MM.1S (cell line): Measurements from ENCODE around the gene CEP85L.

Experiments
- DNase-seq: peaks from one replicate; pipeline ENCODE4 v3.0.0-alpha.2; 2015
- H2AFZ ChIP-seq: fragments of 300-600 bp; sonication (generic); 2 replicates; pipeline ENCODE4 v1.6.0; 2016; ENCODE audit warnings: antibody characterized with exemption, low read length
- H3F3A ChIP-seq: fragments of 300-600 bp; sonication (generic); 2 replicates; pipeline ENCODE4 v1.6.1; 2016; ENCODE audit warnings: mild to moderate bottlenecking, antibody characterized with exemption, low read length, moderate library complexity, mixed read lengths; ENCODE audit not compliant: insufficient read depth
- H3K27ac ChIP-seq: fragments of 300-600 bp; sonication (generic); 2 replicates; pipeline ENCODE4 v1.5.1; 2016; ENCODE audit warnings: mild to moderate bottlenecking, low read length
- H3K27me3 ChIP-seq: fragments of 300-600 bp; sonication (generic); replicated peaks from 2 replicates; pipeline ENCODE4 v1.6.0; 2016; ENCODE audit warnings: low read length; ENCODE audit not compliant: insufficient read depth
- H3K36me3 ChIP-seq: fragments of 300-600 bp; sonication (generic); replicated peaks from 2 replicates; pipeline ENCODE4 v1.6.1; 2016; ENCODE audit warnings: mild to moderate bottlenecking, low read length, mixed read lengths; ENCODE audit not compliant: insufficient read depth
- H3K4me1 ChIP-seq: fragments of 300-600 bp; sonication (generic); 2 replicates; pipeline ENCODE4 v1.6.1; 2016; ENCODE audit warnings: low read length, mixed read lengths
- H3K4me2 ChIP-seq: fragments of 300-600 bp; sonication (generic); 2 replicates; pipeline ENCODE4 v1.6.0; 2016; ENCODE audit warnings: low read depth, low read length
- H3K4me3 ChIP-seq: fragments of 300-600 bp; sonication (generic); 2 replicates; pipeline ENCODE4 v1.5.1; 2016; ENCODE audit warnings: low read length, mixed read lengths
- H3K79me2 ChIP-seq: fragments of 300-600 bp; sonication (generic); 2 replicates; pipeline ENCODE4 v1.6.1; 2016; ENCODE audit warnings: mixed run types, low read length, mixed read lengths
- H3K9ac ChIP-seq: fragments of 300-600 bp; sonication (generic); 2 replicates; pipeline ENCODE4 v1.6.1; 2016; ENCODE audit warnings: low read length, mixed read lengths
- H3K9me2 ChIP-seq: fragments of 300-600 bp; sonication (generic); replicated peaks from 2 replicates; pipeline ENCODE4 v1.6.1; 2016; ENCODE audit warnings: mild to moderate bottlenecking, low read length, mixed read lengths; ENCODE audit not compliant: insufficient read depth
- H3K9me3 ChIP-seq: fragments of 300-600 bp; sonication (generic); replicated peaks from 2 replicates; pipeline ENCODE4 v1.6.1; 2016; ENCODE audit warnings: mild to moderate bottlenecking, low read length, mixed read lengths; ENCODE audit not compliant: insufficient read depth
- H4K20me1 ChIP-seq: fragments of 300-600 bp; sonication (generic); 2 replicates; pipeline ENCODE4 v1.6.1; 2016; ENCODE audit warnings: mild to moderate bottlenecking, low read length, moderate library complexity, mixed read lengths; ENCODE audit not compliant: insufficient read depth
- EZH2 ChIP-seq: fragments of 300-600 bp; sonication (generic); optimal IDR thresholded peaks from 2 replicates; pipeline ENCODE3; 2017; ENCODE audit warnings: low read depth, mild to moderate bottlenecking, antibody characterized with exemption, low read length, mixed read lengths
- EZH2phosphoT487 ChIP-seq: fragments of 300-600 bp; sonication (generic); IDR thresholded peaks from 2 replicates; pipeline ENCODE4 v1.6.1; 2018; ENCODE audit warnings: antibody characterized with exemption, low read length
- TF ChIP-seq, protein P1 (sequence below): fragments of 300-600 bp; sonication (generic); IDR thresholded peaks from 2 replicates; pipeline ENCODE4 v1.5.1; 2016; ENCODE audit warnings: antibody characterized with exemption, low read length, mixed read lengths

The CEP85L gene

DNA sequence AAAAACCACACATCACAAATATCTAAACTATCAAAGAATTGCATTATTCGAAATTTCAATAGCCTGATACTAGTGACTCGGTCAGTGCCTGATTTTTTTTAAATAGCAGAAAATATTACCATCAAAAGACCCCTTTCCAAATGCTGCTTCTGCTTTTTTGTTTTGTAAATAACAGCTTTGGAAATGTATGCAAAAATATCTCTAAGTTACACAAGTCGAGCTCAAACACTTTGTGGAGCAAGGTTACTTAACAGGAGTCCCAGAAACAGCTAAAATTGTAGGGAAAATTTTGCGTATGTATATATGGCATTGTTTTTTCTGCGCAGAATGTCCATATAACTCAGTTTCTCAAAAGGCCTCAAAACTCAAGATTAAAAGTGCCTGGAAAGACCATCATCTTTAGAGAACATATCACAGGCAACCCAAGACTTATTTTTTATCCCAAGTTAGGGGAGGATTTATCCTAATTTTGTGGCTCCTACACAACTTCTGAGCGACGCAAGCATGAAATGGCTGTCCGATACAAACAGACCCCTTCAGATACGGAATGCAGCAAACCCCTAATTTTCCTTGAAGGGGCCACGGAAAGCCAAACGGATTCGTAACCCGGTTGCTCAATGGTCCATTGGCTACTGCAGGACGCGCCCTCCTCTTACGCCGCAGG, 1.3 kb downstream of the CEP85L start:
- no peaks in the 10 kb centered on the region for H3K9me2 ChIP-seq
- no peaks in the 10 kb centered on the region for H3K9me3 ChIP-seq
- H3K36me3 ChIP-seq: no peaks in the 10 kb centered on the region
- H2AFZ ChIP-seq: peak overlapping the region; percentile 90
- TF ChIP-seq, protein P1, sequence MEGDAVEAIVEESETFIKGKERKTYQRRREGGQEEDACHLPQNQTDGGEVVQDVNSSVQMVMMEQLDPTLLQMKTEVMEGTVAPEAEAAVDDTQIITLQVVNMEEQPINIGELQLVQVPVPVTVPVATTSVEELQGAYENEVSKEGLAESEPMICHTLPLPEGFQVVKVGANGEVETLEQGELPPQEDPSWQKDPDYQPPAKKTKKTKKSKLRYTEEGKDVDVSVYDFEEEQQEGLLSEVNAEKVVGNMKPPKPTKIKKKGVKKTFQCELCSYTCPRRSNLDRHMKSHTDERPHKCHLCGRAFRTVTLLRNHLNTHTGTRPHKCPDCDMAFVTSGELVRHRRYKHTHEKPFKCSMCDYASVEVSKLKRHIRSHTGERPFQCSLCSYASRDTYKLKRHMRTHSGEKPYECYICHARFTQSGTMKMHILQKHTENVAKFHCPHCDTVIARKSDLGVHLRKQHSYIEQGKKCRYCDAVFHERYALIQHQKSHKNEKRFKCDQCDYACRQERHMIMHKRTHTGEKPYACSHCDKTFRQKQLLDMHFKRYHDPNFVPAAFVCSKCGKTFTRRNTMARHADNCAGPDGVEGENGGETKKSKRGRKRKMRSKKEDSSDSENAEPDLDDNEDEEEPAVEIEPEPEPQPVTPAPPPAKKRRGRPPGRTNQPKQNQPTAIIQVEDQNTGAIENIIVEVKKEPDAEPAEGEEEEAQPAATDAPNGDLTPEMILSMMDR: no peak
- TF ChIP-seq EZH2phosphoT487: no peak
- TF ChIP-seq EZH2: no peak
- H3K4me1 ChIP-seq: peaks cover 8% of the 10 kb centered on the region; the same call in 1 of the 2 replicates
- no peak for DNase-seq
- peaks cover 13% of the 10 kb centered on the region for H3F3A ChIP-seq
- H3K27ac ChIP-seq: no peak overlapping the region
- peak overlapping the region; percentile 90 for H3K9ac ChIP-seq
- peak overlapping the region; percentile 85 for H3K4me2 ChIP-seq
- peaks cover 51% of the 10 kb centered on the region for H3K79me2 ChIP-seq
- no peaks in the 10 kb centered on the region for H3K27me3 ChIP-seq
- peak overlapping the region; percentile 94 for H3K4me3 ChIP-seq
- no peaks in the 10 kb centered on the region for H4K20me1 ChIP-seq

DNA sequence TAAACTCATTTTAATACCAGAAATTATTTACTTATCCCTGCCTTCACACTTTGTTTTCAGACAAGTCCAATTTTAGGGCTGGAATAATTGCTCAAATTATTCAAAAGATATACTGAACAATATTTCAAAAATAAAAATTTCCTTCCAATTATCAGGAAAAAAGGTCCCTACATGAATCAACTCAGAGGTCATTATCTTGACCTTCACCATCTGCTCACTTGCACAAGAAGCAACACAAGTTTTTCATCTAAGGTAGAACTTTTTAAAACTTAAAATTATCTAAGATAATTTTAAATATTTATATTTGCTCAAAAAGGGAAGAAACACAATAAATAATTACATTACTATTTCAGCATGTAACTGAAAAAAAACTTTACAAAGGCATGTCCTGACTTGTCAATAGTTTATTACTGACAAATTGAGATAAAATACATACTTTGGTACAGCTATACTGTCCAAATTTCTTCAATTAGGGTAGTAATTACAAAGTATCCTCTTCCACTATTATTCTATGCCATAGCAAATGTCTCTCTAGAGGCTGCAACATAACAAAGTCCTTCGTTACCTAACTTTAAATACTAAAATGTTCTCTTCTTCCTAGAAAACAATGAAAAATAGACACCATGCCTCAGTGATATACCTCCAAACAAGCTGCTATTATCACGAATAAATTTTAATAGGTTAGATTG, 2.4 kb downstream of the CEP85L start:
- Histone ChIP-seq H3K4me1 (peaks cover 8% of the 10 kb centered on the region; the same call in 1 of the 2 replicates), H3K27ac (no peak overlapping the region), H2AFZ (no peak overlapping the region), H3K9me3 (no peaks in the 10 kb centered on the region), H3K4me3 (0 out of 2 replicates have a peak overlapping the region, but pooled peaks have one; percentile 94), H3K27me3 (no peaks in the 10 kb centered on the region), H3K36me3 (no peaks in the 10 kb centered on the region), H3K4me2 (peak overlapping the region; percentile 85), H4K20me1 (no peaks in the 10 kb centered on the region), H3F3A (peaks cover 13% of the 10 kb centered on the region), H3K9ac (no peak overlapping the region), H3K9me2 (no peaks in the 10 kb centered on the region), H3K79me2 (peaks cover 59% of the 10 kb centered on the region)
- no peak for TF ChIP-seq EZH2
- TF ChIP-seq, protein P1: no peak
- TF ChIP-seq EZH2phosphoT487: no peak
- no peak for DNase-seq

DNA sequence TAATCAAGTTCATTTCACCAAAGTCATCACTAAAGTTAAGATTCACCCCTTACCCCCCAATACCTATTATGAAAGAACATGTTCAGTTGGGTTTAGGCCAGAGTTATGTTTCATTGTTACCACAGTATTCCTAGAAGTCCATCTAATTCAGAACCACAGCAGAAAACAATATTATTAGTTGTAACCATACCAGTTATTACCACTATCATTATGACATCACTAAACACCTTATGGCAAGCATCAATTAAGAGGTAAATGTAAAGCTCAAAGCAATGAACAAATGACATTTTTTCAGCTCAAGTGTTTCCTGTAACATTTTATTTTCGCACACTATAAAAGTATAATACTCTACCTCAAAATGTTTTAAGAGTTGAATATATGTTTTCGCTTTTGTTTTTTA, 4.4 kb downstream of the CEP85L start:
- Histone ChIP-seq H3K4me2 (no peak overlapping the region), H3K27ac (no peak overlapping the region), H3K79me2 (peaks cover 67% of the 10 kb centered on the region), H3K9ac (no peak overlapping the region), H3K36me3 (no peaks in the 10 kb centered on the region), H3K4me1 (peaks cover 5% of the 10 kb centered on the region; the same call in 1 of the 2 replicates), H3F3A (peaks cover 8% of the 10 kb centered on the region), H4K20me1 (no peaks in the 10 kb centered on the region), H3K27me3 (no peaks in the 10 kb centered on the region), H3K4me3 (no peak overlapping the region), H2AFZ (no peak overlapping the region), H3K9me2 (no peaks in the 10 kb centered on the region), H3K9me3 (no peaks in the 10 kb centered on the region)
- TF ChIP-seq EZH2 (no peak), EZH2phosphoT487 (no peak)
- TF ChIP-seq, protein P1: no peak
- DNase-seq: no peak
